CD4-positive, alpha-beta memory T cell (primary cell): ENCODE measurements around the gene LACTBL1. TPM values are rescaled to one million over a fixed set of nuclear protein-coding genes. Genes with fewer than 3 reads are reported as not detected.

ENCODE experiments used
- polyA plus RNA-seq, 2 donors: library from polyadenylated mRNA; unstranded; fragments of 300-500 nt; fragmentation: Illumina TruSeq; gene quantifications; one replicate each; pipeline ENCODE4 v1.2.3, GENCODE V29; 2021
- total RNA-seq, 2 experiments: library from RNA; stranded (reverse); gene quantifications; one replicate each; pipeline ENCODE4 v1.2.3, GENCODE V29; 2021

The LACTBL1 gene
- total and polyA plus RNA-seq, 4 experiments from 2014 or later, result not detected

Other genes starting within 250 kb of the LACTBL1 start
- gene TEX46, start 43.0 kb upstream of the LACTBL1 start, total RNA-seq, result 1 to 10 TPM; 1.1 to 2.0 TPM
- not detected for gene TEX46, start 43.0 kb upstream of the LACTBL1 start, polyA plus RNA-seq
- 10 to 100 TPM; 43.2 TPM for gene KDM1A, start 46.6 kb upstream of the LACTBL1 start, total RNA-seq
- 10 to 100 TPM; 39.6 to 47.2 TPM for gene KDM1A, start 46.6 kb upstream of the LACTBL1 start, polyA plus RNA-seq
- gene LUZP1, start 196.0 kb upstream of the LACTBL1 start, total RNA-seq, result 10 to 100 TPM; 24.7 to 27.9 TPM
- gene LUZP1, start 196.0 kb upstream of the LACTBL1 start, polyA plus RNA-seq, result 10 to 100 TPM; 11.6 to 39.3 TPM
- gene HTR1D, start 244.6 kb upstream of the LACTBL1 start, total RNA-seq, result not detected
- gene HTR1D, start 244.6 kb upstream of the LACTBL1 start, polyA plus RNA-seq, result not detected